Amniotic epithelial cell (primary cell): ENCODE data around the gene STX7.

Source experiments
- DNase-seq: peaks from one replicate; pipeline ENCODE4 v3.0.0-alpha.2; 2010; ENCODE audit warnings: low read depth

Gene STX7

GRCh38 chr6:132506869-132507808 is 5.8 kb downstream of the STX7 start:
- DNase-seq = no peak

GRCh38 chr6:132506461-132506860 is 6.5 kb downstream of the STX7 start:
- DNase-seq = no peak

- DNase-seq = no peak
Measured at GRCh38 chr6:132505158-132505557, 7.8 kb downstream of the STX7 start.

- DNase-seq = peak; percentile 4
Measured at GRCh38 chr6:132504757-132505156, 8.2 kb downstream of the STX7 start.

- peak; percentile 64 for DNase-seq
Measured at GRCh38 chr6:132499757-132500156, 13.2 kb downstream of the STX7 start.

- DNase-seq = no peak
Measured at GRCh38 chr6:132498638-132499037, 14.3 kb downstream of the STX7 start.

- DNase-seq = no peak
Measured at GRCh38 chr6:132496519-132497180, 16.3 kb downstream of the STX7 start.

- no peak for DNase-seq
Measured at GRCh38 chr6:132495604-132496079, 17.3 kb downstream of the STX7 start.

GRCh38 chr6:132494954-132495353 is 18.0 kb downstream of the STX7 start:
- no peak for DNase-seq

GRCh38 chr6:132491881-132492280 is 21.0 kb downstream of the STX7 start:
- DNase-seq = no peak

- DNase-seq = peak; percentile 59
Measured at GRCh38 chr6:132491303-132491702, 21.6 kb downstream of the STX7 start.

- no peak for DNase-seq
Measured at GRCh38 chr6:132490478-132491204, 22.3 kb downstream of the STX7 start.

- DNase-seq = no peak
Measured at GRCh38 chr6:132490024-132490423, 22.9 kb downstream of the STX7 start.

GRCh38 chr6:132489376-132489775 is 23.5 kb downstream of the STX7 start:
- DNase-seq = no peak

- DNase-seq = no peak
Measured at GRCh38 chr6:132487762-132488161, 25.2 kb downstream of the STX7 start.

- DNase-seq = no peak
Measured at GRCh38 chr6:132484680-132485018, 28.3 kb downstream of the STX7 start.

GRCh38 chr6:132483779-132484679 is 28.9 kb downstream of the STX7 start:
- peak; percentile 59 for DNase-seq

GRCh38 chr6:132482581-132482980 is 30.3 kb downstream of the STX7 start:
- DNase-seq = no peak

GRCh38 chr6:132481189-132481588 is 31.7 kb downstream of the STX7 start:
- DNase-seq = no peak

GRCh38 chr6:132479131-132479530 is 33.8 kb downstream of the STX7 start:
- DNase-seq = no peak

- DNase-seq = no peak
Measured at GRCh38 chr6:132478674-132479073, 34.2 kb downstream of the STX7 start.

GRCh38 chr6:132478266-132478665 is 34.6 kb downstream of the STX7 start:
- DNase-seq = no peak
